ENCODE data around the gene CADM3.

The CADM3 gene

DNA sequence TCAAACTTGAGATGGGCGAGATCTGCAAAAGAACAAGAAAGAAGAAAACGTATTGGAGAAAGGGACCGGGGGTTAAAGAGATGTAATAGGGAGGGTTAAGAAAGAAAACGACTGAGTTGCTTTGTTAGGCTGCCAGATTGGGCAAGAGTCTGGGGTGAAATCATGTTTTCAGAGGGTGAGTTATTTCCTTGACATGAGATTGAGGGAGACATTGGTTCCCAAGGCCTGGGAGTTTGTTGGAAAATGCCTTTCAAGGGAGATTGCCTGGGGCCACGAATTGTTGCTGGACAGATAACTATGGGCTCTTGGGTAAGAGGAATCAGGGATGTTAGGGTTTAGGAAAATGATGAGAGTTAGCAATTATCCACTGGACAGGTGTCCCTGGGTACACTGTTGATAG lies 776 bp upstream of the CADM3 start:
- peak; percentile 61 to 69 for DNase-seq
- H4K8ac ChIP-seq (ENCODE audit: low read depth, low read length), result no peak overlapping the region
- H3K36me3 ChIP-seq (ENCODE audit: control insufficient read depth in 1 of 2, insufficient read depth in 2 of 2, low read length in 2 of 2), result no peaks in the 10 kb centered on the region
- H3K18ac ChIP-seq (ENCODE audit: low read length), result no peak overlapping the region
- H3K79me2 ChIP-seq (ENCODE audit: control insufficient read depth, insufficient read depth, low read length, poor library complexity), result no peaks in the 10 kb centered on the region
- no peak overlapping the region for H3K23ac ChIP-seq (ENCODE audit: low read length)
- H4K91ac ChIP-seq (ENCODE audit: low read depth, low read length), result no peak overlapping the region
- WGBS (ENCODE audit: extremely low coverage, insufficient coverage, insufficient read length), result 100% methylated on average over 3 of the region's 5 CpGs
- H3K14ac ChIP-seq (ENCODE audit: low read length), result no peak overlapping the region
- no peak overlapping the region for H2AFZ ChIP-seq (ENCODE audit: insufficient read depth, low read length, poor library complexity)
- H2BK120ac ChIP-seq (ENCODE audit: insufficient read depth, low read length, poor library complexity), result no peak overlapping the region
- no peak overlapping the region for H3K4me2 ChIP-seq (ENCODE audit: low read length)
- no peak overlapping the region for H4K12ac ChIP-seq (ENCODE audit: low read depth, low read length)
- H2BK5ac ChIP-seq (ENCODE audit: low read depth, low read length, poor library complexity), result no peak overlapping the region
- no peak overlapping the region for H2AK5ac ChIP-seq (ENCODE audit: low read length)
- peaks cover 9% of the 10 kb centered on the region for H3K27me3 ChIP-seq (ENCODE audit: insufficient read depth, low read length)
- H3K79me1 ChIP-seq (ENCODE audit: low read length), result no peaks in the 10 kb centered on the region
- H3K9me3 ChIP-seq (ENCODE audit: insufficient read depth, low read depth, low read length), result no peaks in the 10 kb centered on the region
- H3K27ac ChIP-seq (ENCODE audit: low read depth, low read length), result no peak overlapping the region
- H3K4ac ChIP-seq (ENCODE audit: low read depth, low read length), result no peak overlapping the region
- H3K4me1 ChIP-seq (ENCODE audit: control insufficient read depth in 1 of 2, insufficient read depth in 2 of 2, low read length in 2 of 2), result peaks cover 2 to 7% of the 10 kb centered on the region in 2 experiments
- no peak overlapping the region for H3K9ac ChIP-seq (ENCODE audit: low read length)
- no peak overlapping the region for H3K4me3 ChIP-seq (ENCODE audit: low read depth, low read length)
- no peak overlapping the region for H2BK12ac ChIP-seq (ENCODE audit: low read length)

DNA sequence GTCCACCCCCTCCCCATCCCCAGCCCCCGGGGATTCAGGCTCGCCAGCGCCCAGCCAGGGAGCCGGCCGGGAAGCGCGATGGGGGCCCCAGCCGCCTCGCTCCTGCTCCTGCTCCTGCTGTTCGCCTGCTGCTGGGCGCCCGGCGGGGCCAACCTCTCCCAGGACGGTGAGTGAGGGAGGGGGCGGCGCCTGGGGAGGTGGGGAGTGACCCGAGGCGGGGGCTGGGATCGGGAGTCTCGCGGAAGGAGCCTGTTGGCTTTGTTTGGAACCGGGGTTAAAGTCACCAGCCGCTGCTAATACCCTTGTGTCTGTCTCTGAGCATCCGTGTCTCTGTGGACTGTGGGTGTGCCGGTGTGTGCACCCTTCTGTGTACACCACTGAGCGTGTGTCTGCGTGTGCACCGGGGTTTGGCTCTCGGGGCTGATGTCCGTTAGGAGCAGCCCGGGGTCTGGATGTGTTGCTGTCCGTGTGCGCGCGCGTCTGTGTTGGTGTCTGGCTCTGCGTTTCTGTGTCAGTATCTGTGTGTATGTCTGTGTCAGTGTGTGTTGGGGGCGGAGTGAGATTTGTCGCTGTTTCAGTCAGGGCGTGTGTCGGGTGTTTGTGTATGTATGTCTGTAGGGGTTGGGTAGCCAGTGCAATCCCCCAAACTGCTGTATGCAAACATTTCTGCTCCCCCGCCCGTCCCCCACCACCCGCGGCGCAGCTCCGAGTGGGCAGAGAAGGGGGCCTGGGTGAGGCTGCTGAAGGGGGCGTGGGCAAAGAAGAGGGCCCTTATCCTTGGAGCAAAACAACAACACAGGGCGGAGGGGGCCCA lies 480 bp downstream of the CADM3 start:
- no peak overlapping the region for H4K91ac ChIP-seq (ENCODE audit: low read depth, low read length)
- no peak overlapping the region for H2BK12ac ChIP-seq (ENCODE audit: low read length)
- H2BK120ac ChIP-seq (ENCODE audit: insufficient read depth, low read length, poor library complexity), result no peak overlapping the region
- no peak overlapping the region for H4K8ac ChIP-seq (ENCODE audit: low read depth, low read length)
- H3K9ac ChIP-seq (ENCODE audit: low read length), result no peak overlapping the region
- H2BK5ac ChIP-seq (ENCODE audit: low read depth, low read length, poor library complexity), result no peak overlapping the region
- H3K27ac ChIP-seq (ENCODE audit: low read depth, low read length), result no peak overlapping the region
- H3K9me3 ChIP-seq (ENCODE audit: insufficient read depth, low read depth, low read length), result no peaks in the 10 kb centered on the region
- peak overlapping the region; percentile 60 for H3K4me3 ChIP-seq (ENCODE audit: low read depth, low read length)
- no peak overlapping the region for H3K23ac ChIP-seq (ENCODE audit: low read length)
- peaks cover 9% of the 10 kb centered on the region for H3K27me3 ChIP-seq (ENCODE audit: insufficient read depth, low read length)
- no peak overlapping the region for H4K12ac ChIP-seq (ENCODE audit: low read depth, low read length)
- no peak overlapping the region for H2AFZ ChIP-seq (ENCODE audit: insufficient read depth, low read length, poor library complexity)
- no peaks in the 10 kb centered on the region for H3K79me1 ChIP-seq (ENCODE audit: low read length)
- no CpG with 5 or more reads among the region's 49 CpGs for WGBS (ENCODE audit: extremely low coverage, insufficient coverage, insufficient read length)
- DNase-seq, result no peak
- H2AK5ac ChIP-seq (ENCODE audit: low read length), result no peak overlapping the region
- peak overlapping the region; percentile 67 for H3K4me2 ChIP-seq (ENCODE audit: low read length)
- no peaks in the 10 kb centered on the region for H3K36me3 ChIP-seq (ENCODE audit: control insufficient read depth in 1 of 2, insufficient read depth in 2 of 2, low read length in 2 of 2)
- peaks cover 2 to 7% of the 10 kb centered on the region in 2 experiments for H3K4me1 ChIP-seq (ENCODE audit: control insufficient read depth in 1 of 2, insufficient read depth in 2 of 2, low read length in 2 of 2)
- H3K4ac ChIP-seq (ENCODE audit: low read depth, low read length), result no peak overlapping the region
- H3K18ac ChIP-seq (ENCODE audit: low read length), result no peak overlapping the region
- no peaks in the 10 kb centered on the region for H3K79me2 ChIP-seq (ENCODE audit: control insufficient read depth, insufficient read depth, low read length, poor library complexity)
- no peak overlapping the region for H3K14ac ChIP-seq (ENCODE audit: low read length)

DNA sequence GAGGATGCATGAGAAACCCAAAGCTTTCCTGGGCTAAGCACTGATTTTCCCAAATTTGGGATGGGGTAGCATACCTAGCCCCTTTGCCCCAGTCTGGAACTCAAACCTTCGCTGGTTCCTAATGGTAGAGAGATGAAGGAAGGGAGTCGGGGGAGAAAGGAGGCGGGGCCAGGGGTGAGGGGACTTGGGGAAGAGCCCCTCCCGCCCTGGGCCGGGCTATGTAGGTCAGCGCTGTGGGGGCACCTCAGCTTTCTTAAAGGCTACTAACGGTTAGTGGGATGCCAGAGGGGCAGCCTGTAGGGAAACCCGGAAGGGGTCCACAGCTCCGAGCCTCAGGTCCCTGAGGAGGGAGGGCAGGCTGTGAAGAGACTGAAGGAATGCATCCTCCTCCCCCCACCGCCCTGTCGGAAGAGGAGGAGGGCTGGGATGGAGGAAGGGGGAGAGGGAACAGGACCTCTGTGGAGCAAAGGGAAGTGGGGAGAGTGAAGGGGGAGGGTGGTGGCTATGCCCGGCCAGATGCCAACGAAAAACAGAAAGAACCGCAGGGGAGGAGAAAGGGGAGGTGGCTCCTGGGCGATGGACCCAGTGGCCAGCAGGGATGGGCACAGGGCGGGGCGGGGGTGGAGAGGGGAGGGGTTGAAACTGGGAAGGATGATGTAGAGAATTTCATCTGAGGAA lies 1.3 kb downstream of the CADM3 start:
- Histone ChIP-seq H3K18ac (ENCODE audit: low read length) (no peak overlapping the region), H3K4me2 (ENCODE audit: low read length) (no peak overlapping the region), H2AK5ac (ENCODE audit: low read length) (no peak overlapping the region), H3K36me3 (ENCODE audit: control insufficient read depth in 1 of 2, insufficient read depth in 2 of 2, low read length in 2 of 2) (no peaks in the 10 kb centered on the region), H3K23ac (ENCODE audit: low read length) (no peak overlapping the region), H3K9me3 (ENCODE audit: insufficient read depth, low read depth, low read length) (no peaks in the 10 kb centered on the region), H3K79me2 (ENCODE audit: control insufficient read depth, insufficient read depth, low read length, poor library complexity) (no peaks in the 10 kb centered on the region), H3K4me1 (ENCODE audit: control insufficient read depth in 1 of 2, insufficient read depth in 2 of 2, low read length in 2 of 2) (peaks cover 2 to 7% of the 10 kb centered on the region in 2 experiments), H3K14ac (ENCODE audit: low read length) (no peak overlapping the region), H4K8ac (ENCODE audit: low read depth, low read length) (no peak overlapping the region), H2AFZ (ENCODE audit: insufficient read depth, low read length, poor library complexity) (peak overlapping the region; percentile 43), H3K4ac (ENCODE audit: low read depth, low read length) (no peak overlapping the region), H2BK120ac (ENCODE audit: insufficient read depth, low read length, poor library complexity) (no peak overlapping the region), H2BK12ac (ENCODE audit: low read length) (no peak overlapping the region), H3K4me3 (ENCODE audit: low read depth, low read length) (no peak overlapping the region), H3K27me3 (ENCODE audit: insufficient read depth, low read length) (peaks cover 9% of the 10 kb centered on the region), H4K91ac (ENCODE audit: low read depth, low read length) (no peak overlapping the region), H2BK5ac (ENCODE audit: low read depth, low read length, poor library complexity) (no peak overlapping the region), H3K9ac (ENCODE audit: low read length) (no peak overlapping the region), H3K27ac (ENCODE audit: low read depth, low read length) (no peak overlapping the region), H3K79me1 (ENCODE audit: low read length) (no peaks in the 10 kb centered on the region), H4K12ac (ENCODE audit: low read depth, low read length) (no peak overlapping the region)
- WGBS (ENCODE audit: extremely low coverage, insufficient coverage, insufficient read length), result no CpG with 5 or more reads among the region's 17 CpGs
- DNase-seq, result no peak

DNA sequence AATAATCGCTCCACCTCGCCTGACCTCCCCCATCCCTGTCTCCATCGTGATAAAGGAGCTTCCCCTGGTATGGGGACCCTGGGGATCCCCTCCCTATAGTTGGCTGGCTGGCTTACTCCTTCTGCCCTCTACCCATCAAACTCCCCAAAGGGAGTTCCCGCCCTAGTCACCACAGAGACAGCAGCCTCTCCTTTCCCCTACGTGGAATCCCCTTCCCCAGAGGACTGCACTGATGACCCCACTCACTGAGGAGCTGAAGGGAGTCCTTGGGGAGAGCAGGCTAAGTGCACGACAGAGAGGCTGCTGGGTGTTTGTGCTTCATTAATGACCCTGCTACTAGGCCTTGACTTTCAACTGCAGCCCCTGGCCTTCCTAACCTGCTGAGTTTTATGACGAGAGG lies 1.9 kb downstream of the CADM3 start:
- Histone ChIP-seq H4K8ac (ENCODE audit: low read depth, low read length) (no peak overlapping the region), H3K36me3 (ENCODE audit: control insufficient read depth in 1 of 2, insufficient read depth in 2 of 2, low read length in 2 of 2) (no peaks in the 10 kb centered on the region), H2BK5ac (ENCODE audit: low read depth, low read length, poor library complexity) (no peak overlapping the region), H3K9ac (ENCODE audit: low read length) (no peak overlapping the region), H3K79me2 (ENCODE audit: control insufficient read depth, insufficient read depth, low read length, poor library complexity) (no peaks in the 10 kb centered on the region), H3K23ac (ENCODE audit: low read length) (no peak overlapping the region), H4K91ac (ENCODE audit: low read depth, low read length) (no peak overlapping the region), H3K27ac (ENCODE audit: low read depth, low read length) (no peak overlapping the region), H3K4me1 (ENCODE audit: control insufficient read depth in 1 of 2, insufficient read depth in 2 of 2, low read length in 2 of 2) (peaks cover 2 to 7% of the 10 kb centered on the region in 2 experiments), H3K4ac (ENCODE audit: low read depth, low read length) (no peak overlapping the region), H3K4me2 (ENCODE audit: low read length) (no peak overlapping the region), H3K79me1 (ENCODE audit: low read length) (no peaks in the 10 kb centered on the region), H2AK5ac (ENCODE audit: low read length) (no peak overlapping the region), H4K12ac (ENCODE audit: low read depth, low read length) (no peak overlapping the region), H2BK120ac (ENCODE audit: insufficient read depth, low read length, poor library complexity) (no peak overlapping the region), H2BK12ac (ENCODE audit: low read length) (no peak overlapping the region), H3K4me3 (ENCODE audit: low read depth, low read length) (no peak overlapping the region), H3K27me3 (ENCODE audit: insufficient read depth, low read length) (peaks cover 9% of the 10 kb centered on the region), H2AFZ (ENCODE audit: insufficient read depth, low read length, poor library complexity) (no peak overlapping the region), H3K18ac (ENCODE audit: low read length) (no peak overlapping the region), H3K9me3 (ENCODE audit: insufficient read depth, low read depth, low read length) (no peaks in the 10 kb centered on the region), H3K14ac (ENCODE audit: low read length) (no peak overlapping the region)
- no peak for DNase-seq
- no CpG with 5 or more reads among the region's 7 CpGs for WGBS (ENCODE audit: extremely low coverage, insufficient coverage, insufficient read length)

Measured in trophoblast cell (in vitro differentiated cells and primary cell).